SKM-1 treated with dmso at 0.1 percent for 144 hours (cell line): Measurements from ENCODE around the gene PIGBOS1.
"Not testable (repeated sequence)": the region's sequence is repeated elsewhere in the genome, so short reads cannot be mapped to it uniquely, and the experiment has no call there.

ENCODE experiments used
- DNase-seq: peaks from one replicate; lab custom pipeline; 2025; ENCODE audit not compliant: unreplicated experiment; lab: John Stamatoyannopoulos, UW

The PIGBOS1 gene

GRCh38 chr15:55297315-55297714, 21.6 kb downstream of the PIGBOS1 start:
- no peak for DNase-seq

- peak; percentile 76 for DNase-seq
Measured at GRCh38 chr15:55290528-55291057, 28.3 kb downstream of the PIGBOS1 start.

GRCh38 chr15:55289746-55290527, 29.0 kb downstream of the PIGBOS1 start, which contains the start of gene RAB27A:
RAB27A (minus strand) TSS chr15:55289813; CDS start chr15:55234934, 54,879 bp downstream.
- DNase-seq = peak; percentile 56

- peak; percentile 35 for DNase-seq
Measured at GRCh38 chr15:55289011-55289745, 29.7 kb downstream of the PIGBOS1 start.

- DNase-seq = no peak
Measured at GRCh38 chr15:55288006-55288717, 30.8 kb downstream of the PIGBOS1 start.

- not testable (repeated sequence) for DNase-seq
Measured at GRCh38 chr15:55286442-55287189, 32.3 kb downstream of the PIGBOS1 start.

GRCh38 chr15:55284426-55284825, 34.5 kb downstream of the PIGBOS1 start:
- no peak for DNase-seq

GRCh38 chr15:55283379-55284147, 35.4 kb downstream of the PIGBOS1 start:
- no peak for DNase-seq

GRCh38 chr15:55282284-55282833, 36.6 kb downstream of the PIGBOS1 start:
- DNase-seq = peak; percentile 84

GRCh38 chr15:55281517-55282228, 37.2 kb downstream of the PIGBOS1 start:
- DNase-seq = no peak

- not testable (repeated sequence) for DNase-seq
Measured at GRCh38 chr15:55280589-55280988, 38.3 kb downstream of the PIGBOS1 start.

GRCh38 chr15:55279746-55280351, 39.1 kb downstream of the PIGBOS1 start:
- DNase-seq = peak; percentile 25

GRCh38 chr15:55279100-55279745, 39.7 kb downstream of the PIGBOS1 start:
- no peak for DNase-seq

GRCh38 chr15:55277715-55278114, 41.2 kb downstream of the PIGBOS1 start:
- no peak for DNase-seq

- DNase-seq = peak; percentile 76
Measured at GRCh38 chr15:55277116-55277564, 41.8 kb downstream of the PIGBOS1 start.

GRCh38 chr15:55276324-55276723, 42.6 kb downstream of the PIGBOS1 start:
- no peak for DNase-seq

- no peak for DNase-seq
Measured at GRCh38 chr15:55270291-55270690, 48.6 kb downstream of the PIGBOS1 start.

- no peak for DNase-seq
Measured at GRCh38 chr15:55268176-55268695, 50.7 kb downstream of the PIGBOS1 start.
